NCI-H510A treated with DMSO at 0.1 percent for 48 hours (cell line): ENCODE measurements around the gene SEBOX.

Experiments used
- DNase-seq: peaks from one replicate; lab custom pipeline; 2025; lab: John Stamatoyannopoulos, UW

SEBOX gene, protein sequence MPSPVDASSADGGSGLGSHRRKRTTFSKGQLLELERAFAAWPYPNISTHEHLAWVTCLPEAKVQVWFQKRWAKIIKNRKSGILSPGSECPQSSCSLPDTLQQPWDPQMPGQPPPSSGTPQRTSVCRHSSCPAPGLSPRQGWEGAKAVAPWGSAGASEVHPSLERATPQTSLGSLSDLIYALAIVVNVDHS

DNA sequence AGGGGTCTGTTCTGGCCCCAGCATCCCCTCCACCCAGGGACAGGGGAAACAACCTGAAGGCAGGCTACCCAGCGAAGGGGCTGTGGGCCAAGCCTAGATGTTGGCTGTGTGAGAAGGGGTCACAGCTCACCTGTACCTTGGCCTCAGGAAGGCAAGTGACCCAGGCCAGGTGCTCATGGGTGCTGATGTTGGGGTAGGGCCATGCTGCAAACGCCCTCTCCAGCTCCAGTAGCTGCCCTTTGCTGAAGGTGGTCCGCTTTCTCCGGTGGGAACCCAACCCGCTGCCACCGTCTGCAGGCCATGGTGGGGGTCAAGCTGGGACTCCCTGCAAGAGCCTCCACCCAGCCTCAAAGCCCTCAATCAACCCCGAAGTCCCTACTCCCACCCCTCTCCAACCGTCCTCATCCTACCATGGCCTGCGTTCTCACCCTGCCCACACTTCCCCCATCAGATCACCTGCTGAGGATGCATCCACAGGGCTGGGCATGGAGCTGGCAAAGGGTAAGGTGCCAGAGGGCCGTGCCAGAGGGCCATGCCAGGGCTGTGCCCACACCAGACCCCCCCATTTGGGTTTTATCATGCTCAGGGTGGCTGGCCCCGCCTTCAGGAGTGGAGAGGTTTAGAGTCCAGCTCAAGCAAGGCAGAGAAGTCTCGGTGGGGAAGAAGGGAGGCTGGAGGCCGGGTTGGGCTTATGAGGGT lies at the start of gene SEBOX:
Gene SEBOX (minus strand): TSS at position 535 of the 699 bp plus-strand sequence. CDS start 48 bp downstream, at position 487.
- no peak for DNase-seq

DNA sequence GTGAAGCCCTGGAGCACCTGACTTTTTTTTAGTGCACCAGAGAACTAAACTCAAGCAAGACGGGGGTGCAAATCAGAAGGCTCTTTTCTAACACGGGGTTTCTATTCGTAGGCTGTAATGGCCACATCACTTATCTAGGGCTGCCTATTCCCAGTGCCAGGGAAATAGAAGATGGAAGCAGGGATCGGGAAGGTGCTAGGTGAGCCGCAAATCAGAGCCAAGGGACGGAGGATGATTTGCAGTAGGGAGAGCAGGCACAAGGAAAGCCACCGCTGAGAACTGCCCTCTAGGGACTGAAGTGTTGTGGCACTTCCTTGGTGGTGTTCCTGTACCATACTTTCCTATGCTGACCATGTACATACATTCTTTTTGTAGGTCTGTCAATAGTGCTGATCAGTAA lies 48.8 kb upstream of the SEBOX start:
- no peak for DNase-seq

DNA sequence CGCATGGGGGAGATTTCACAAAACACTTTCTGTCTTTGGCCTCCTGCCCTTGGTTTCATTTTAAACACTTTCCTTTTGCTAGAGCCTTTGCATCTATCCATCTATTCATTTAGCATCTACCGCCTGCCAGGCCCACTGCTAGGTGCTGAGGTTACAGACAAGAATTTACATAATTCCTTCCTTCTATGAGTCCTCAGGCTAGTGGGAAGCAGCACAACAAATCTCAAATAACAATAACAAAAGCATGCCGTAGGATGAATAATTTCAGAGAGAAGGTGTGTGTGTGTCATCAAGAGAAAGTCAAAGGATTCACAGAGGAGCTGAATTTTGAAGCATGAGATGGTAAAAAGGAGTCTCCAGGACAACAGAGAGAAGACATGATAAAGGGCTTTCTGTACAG lies 47.1 kb upstream of the SEBOX start:
- DNase-seq = no peak

DNA sequence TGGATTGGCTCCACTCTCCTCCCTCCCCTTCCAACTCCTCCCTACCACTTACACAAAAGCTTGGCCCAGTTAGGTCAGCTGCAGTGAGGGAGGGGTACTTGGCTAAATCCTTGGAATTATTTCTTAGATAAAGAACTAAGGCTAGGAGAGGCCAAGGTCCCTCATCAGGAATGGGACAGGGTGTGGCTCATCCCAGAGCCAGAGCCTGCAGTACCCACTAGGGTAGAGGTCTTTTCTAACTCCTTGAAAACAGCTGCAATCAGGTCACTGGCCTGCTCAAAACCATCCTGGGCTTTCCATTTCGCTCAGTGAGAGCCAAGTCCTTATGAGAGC lies 42.9 kb upstream of the SEBOX start:
- no peak for DNase-seq

DNA sequence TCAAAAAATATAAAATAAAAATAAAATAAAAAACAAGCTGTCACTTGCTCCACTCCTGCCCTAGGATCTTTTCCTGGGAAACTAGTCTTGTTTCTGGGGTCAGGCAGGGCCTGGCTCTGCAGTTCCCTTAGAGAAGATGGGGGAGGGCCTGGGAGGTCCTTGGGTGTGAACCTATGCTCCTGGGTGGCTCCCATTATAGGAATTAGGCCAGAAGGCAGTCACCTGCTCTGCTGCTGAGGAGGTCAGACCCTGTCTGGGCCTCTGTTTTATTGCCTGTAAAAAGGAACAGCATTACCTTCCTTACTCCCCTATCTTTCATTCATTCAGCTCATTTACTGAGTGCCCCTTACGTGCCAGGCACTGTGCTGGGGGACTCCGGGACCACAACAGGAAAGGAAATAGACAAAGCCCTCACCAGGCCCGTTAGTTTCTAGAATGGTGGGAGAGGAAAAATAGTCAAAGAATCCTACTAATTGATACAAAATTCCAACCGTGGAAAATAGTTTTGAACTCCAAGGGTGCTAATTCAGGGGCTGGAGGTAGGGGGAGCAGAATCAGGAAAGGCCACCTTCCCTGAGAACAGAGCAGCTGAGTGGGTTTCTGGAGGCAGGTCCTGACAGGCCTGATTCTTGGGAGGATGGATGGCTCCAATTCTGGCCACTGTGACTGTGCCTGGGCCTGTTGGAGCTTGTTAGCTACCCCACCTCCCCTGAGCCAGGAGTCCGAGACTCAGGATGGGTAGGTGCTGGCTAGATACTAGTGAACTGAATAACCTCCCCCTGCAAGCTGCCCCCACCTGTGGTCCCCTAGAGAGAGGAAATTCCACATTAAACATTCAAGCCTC lies 42.4 kb upstream of the SEBOX start:
- DNase-seq = peak; percentile 51

DNA sequence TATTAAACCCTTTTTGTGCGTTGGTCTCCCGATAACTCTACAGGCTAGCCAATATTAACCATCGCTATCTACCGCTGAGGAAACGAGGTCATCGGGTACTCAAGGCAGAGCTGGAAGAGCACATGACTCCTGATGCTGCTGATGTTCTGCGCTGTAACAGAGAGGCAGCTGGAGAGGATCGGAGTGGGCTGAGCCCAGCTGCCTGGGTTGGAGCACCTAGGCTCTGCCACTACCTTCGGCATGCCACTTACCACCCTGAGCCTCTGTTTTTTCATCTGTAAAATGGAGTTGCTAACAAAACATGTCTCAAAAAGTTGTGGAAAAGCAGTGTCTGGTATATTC lies 41.4 kb upstream of the SEBOX start:
- DNase-seq = no peak

DNA sequence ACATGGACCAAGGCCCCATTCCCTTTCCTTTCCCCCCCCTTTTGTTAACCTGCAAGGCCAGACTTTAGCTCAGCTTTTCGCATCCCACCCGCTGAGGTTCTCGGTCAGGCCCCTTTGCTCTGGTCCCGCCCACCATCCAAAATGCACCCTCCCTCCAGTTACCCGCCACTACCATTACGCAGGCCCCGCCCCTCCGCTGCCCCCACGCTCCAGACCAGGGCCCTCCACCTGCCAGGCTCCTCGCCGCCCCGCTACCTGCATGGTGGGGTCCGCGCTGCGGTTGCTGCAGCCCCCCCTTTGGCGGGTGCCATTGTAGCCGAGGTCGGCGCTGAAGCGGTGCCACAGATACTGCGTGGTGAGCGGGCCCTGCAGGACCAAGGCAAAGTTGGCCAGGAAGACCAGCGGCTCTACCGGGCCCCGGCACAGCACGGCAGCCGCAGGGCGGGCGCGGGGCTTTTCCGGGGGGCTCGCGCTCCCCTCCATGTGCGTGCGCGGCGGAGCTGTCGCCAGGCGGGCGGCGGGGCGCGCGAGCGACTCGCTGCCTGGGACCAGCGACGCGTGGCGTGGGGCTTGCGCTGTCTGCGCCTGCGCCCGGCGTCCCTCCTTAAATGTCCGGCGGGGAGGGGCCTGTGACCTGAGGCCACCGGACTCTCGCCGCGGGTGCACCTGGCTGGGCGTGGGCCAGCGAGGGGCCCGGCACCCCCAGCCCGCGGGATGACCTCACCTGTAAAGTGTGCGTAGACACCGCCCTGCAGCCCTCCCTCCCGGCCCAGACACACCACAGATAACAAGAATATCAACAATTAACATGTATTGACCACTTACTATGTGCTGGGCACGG lies 40.9 kb upstream of the SEBOX start, which contains the start of gene SLC46A1:
Gene SLC46A1 (minus strand): TSS at position 581 of the 841 bp plus-strand sequence. CDS start 98 bp downstream, at position 483.
- peak; percentile 62 for DNase-seq

DNA sequence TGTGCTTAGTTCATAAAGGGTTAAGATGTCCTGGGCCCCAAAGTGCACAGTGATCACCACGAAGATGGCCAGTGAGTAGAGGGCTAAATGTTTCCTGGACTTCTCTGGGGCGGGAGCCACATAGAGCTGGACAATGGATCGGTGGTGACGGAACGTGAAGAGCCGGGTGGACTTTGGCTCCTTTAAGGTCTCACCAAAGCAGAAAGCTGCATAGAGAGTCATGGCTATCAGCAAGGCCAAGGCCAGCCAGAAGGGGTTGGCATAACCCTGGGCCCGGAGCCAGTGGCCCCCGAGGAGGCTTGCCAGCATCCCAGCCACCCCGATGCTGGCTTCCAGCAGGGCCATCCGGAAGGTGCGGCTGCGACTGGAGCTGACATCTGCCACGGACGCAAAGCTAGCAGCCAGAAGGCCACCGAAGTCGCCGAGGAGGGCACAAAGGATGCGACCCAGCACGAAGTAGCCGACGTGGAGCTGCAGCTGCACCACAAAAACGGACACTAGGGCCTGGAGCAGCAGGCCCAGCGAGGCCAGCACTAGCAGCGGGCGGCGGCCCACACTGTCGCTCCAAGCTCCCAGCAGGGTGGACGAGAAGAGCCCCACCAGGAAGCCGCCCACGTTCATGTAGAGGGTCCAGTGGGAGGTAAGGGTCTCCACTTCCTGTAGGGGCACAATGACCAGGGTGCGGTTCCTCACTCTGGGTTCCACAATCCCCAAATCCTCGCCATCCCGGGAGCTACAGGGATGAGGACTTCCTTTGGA lies 40.0 kb upstream of the SEBOX start:
- DNase-seq = no peak

DNA sequence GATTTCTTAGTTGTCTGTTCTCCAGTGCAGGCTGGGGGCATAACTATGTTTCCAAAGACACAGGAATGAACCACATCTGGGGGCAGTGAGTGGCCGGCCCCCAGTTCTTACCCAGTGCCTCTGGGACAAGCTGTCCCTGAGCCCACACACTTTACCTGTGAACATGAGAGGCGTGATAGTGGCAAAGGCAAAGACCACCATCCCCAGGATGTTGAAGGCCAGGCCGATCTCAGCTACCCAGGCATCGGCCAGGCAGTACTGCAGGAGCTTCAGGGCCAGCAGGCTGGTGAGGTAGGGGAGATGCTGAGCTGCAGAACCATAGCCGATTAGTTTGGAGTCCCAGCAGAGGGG lies 39.4 kb upstream of the SEBOX start:
- DNase-seq = no peak

DNA sequence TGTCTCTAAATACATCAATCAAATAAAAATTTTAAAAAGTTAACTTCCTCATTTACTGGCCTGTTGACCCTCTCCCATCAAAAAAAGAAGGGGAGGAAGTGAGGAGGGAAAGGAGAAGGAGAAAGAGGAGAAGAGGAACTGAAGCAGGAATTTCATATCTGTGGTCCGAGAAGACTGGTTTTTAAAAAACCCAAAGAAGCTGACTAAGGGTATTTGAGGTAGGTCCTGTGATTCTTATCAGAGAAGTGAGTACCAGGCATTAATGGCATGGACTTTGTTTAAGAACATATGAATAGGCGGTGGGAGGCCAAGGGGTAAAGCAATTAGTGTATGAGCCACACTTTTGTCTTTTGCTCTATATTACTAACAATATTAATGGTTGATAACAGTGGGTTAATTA lies 39.0 kb upstream of the SEBOX start:
- DNase-seq = no peak

DNA sequence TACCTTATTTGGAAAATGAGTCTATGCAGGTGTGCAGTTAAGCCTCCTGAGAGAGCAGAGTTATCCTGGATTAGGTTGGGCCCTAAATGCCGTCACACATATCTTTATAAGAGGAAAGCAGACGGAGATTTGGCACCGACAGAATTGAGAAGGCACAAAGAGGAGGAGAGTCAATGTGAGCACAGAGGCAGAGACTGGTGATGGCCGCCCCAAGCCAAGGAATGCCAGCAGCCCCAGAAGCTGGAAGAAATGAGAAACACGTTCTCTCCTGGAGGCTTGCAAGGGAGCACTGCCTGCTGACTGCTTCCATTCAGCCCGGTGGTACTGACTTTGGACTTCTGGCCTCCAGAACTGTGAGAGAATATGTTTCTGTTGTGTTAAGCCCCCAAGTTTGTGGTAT lies 37.8 kb upstream of the SEBOX start:
- DNase-seq = no peak

DNA sequence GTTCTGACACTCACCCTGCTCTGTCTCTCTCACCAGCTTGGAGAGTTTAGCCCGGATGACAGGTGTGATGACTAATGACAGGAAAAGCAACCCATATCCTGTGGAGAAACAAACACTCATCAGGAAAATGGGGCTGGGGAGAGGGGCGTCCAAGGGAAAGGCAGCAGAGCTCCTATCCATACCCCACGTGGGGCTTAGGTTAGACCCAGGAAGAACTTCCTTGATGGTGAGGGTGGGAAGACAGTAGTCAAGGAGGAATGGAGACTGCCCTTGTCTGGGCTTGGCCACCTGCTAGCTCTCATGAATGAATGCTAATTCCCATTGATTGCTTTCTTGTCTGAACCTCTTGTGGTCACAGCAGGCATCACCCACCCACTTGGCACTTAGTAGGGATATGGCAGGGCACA lies 37.2 kb upstream of the SEBOX start:
- DNase-seq = peak; percentile 34

DNA sequence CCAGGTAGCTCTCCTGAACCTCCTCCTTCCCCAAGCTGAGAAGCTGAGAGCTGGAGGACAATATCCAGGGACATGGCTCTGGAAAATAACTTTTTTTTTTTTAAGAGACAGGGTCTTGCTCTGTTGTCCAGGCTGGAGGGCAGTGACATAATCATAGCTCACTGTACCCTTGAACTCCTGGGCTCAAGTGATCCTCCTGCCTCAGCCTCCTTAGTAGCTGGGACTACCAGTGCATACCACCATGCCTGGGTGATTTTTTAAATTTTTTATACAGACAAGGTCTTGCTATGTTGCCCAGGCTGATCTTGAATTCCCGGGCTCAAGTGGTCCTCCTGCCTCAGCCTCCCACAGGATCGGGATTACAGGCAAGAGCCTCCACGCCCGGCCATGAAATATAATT lies 34.8 kb upstream of the SEBOX start:
- no peak for DNase-seq

DNA sequence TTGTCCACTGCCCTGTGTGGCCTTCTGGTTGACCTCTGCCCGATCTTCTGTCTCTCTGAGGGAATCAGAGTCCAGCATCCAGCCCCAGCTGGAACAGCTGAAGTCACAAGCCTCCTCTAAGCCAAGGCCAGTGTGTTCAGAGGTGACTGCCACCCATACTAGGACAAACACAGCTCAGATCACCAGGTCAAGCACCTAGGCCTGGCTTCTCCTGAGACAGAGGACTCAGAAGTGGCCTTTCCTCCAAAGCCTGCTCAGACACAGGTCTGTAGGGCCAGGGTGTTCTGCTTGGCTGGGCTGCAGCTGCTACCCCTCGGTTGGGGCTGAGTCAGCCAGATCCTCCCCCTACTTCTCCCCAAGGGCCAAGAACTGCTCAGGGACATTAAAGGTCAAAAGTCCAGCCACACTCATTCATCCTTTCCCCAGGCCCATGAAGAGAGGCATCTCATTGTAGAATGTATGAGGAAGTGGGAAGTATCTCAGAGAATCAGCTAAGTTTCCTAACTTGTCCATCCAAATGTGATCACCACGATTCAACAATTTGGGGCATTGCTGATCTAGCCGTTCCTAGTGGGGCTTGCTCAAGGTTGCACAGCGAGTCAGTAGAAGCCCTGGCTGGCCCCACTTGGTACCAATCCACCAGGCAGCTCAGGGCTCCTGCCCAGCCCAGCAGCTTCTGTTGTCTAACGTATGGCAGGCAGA lies 33.4 kb upstream of the SEBOX start:
- DNase-seq = no peak

DNA sequence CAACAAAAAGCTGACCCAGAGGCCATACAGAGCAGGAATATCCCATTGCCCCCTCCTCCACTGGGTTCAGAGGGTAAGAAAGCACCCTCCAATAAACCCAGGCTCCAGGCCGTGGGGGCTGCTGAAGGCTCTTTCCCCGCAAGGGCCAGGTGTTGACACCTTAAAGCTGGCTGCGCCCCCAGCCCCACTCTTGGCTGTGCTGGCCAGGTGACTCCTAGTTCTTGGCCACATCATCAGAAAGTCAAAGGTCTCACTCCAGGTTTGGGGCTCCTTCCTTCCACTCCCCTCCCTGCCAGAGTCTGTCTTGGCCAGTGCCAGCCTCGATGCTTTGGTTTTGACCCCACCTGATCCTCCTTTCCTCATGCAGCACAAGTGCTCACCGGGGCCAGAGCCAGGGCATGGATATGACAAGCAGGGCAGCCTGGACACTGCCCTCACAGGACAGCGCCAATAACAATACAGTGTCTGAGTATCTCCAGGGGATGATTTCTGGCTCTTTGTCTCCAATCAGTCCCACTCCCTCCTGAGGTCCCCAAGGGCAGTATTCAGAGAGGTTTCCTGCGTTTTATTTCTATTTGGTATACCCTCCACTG lies 32.8 kb upstream of the SEBOX start:
- no peak for DNase-seq

DNA sequence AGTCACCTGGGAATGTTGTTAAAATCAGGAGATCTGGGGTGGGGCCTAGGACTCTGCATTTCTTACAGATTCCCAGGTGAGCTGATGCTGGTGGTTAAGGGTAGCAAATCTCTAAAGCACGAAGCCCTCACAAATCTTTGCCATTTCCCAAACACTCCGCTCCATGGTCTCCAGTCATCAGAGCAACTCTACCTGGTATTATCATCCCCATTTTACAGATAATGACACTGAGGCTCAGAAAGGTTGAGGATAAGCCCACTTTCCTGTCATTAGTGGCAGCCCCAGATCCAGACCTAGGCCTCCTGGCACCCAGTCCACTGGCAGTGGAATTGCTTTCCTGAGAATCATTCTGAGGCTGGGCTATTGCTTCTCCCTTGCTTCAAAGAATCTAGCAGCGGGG lies 32.3 kb upstream of the SEBOX start:
- no peak for DNase-seq

DNA sequence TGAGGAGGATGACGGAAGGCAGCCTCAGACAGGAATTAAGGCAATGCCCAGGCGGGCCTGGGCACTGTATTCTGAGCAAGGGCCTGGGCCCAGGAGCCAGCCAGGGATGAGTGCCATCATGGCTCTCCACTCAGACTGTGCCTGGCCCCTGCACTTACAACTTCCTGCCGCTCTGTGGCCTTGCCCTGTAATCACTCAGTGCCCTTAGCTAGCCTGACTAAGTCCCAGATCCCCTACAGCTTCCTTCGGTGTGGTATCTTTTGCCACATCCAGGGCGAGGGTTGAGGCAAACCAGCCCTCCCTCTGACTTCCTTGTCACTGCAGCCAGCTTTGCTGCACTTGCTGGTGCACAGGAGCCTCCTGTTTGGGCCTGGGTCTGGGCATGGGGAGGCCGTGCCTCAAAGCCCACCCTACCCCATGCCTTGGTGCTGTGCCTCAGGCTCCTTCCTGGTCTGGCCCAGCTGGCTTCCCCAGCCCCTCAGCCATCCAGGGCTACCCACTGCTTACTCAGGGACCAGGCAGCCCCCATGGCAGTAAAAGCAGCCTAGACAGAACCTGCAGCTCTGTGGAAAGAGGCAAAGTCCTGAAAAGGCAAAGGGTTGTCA lies 31.7 kb upstream of the SEBOX start:
- DNase-seq = no peak

DNA sequence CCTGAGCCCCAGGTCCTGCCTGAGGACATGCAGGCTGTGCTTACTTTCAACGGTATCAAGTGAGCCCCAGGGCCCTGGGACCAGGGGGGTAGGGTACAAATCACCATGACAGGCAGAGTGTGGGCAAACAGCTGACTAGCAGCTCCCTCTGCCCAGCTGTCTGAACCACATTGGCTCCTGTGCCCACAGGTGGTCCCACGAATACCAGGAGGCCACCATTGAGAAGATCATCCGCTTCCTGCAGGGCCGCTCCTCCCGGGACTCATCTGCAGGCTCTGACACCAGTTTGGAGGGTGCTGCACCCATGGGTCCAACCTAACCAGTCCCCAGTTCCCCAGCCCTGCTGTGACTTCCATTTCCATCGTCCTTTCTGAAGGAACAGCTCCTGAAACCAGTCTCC lies 31.0 kb upstream of the SEBOX start:
- DNase-seq = no peak

DNA sequence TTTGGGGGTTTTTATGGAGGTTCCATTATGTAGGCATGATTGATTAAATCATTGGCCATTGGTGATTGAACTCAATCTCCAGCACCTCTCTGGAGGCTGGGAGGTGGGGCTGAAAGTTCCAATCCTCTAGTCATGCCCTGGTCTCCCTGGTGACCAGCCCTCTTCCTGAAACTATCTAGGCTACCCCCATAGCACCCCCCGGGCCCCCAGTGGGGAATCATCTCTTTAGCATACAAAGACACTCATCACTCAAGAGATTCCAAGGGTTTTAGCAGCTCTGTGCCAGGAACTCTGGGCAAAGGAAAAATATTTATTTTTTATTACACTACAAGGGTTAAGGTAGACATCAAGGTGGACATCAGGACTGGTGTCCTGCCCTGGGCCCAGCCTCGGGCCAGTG lies 30.4 kb upstream of the SEBOX start:
- DNase-seq = no peak
